HEK293 (cell line): ENCODE results near the gene DLG1.

Source experiments
- CTCF ChIA-PET: fragments of 350-600 bp; formaldehyde crosslinking; extraction: SDS; loops from one replicate; lab custom pipeline; 2021; ENCODE audit warnings: antibody characterized with exemption; lab: Yijun Ruan, JAX
- POLR2A ChIA-PET: fragments of 300-600 bp; formaldehyde crosslinking; extraction: SDS; loops from one replicate; lab custom pipeline; 2020; ENCODE audit warnings: antibody characterized with exemption, inconsistent platforms; lab: Yijun Ruan, JAX
- H3K27ac ChIP-seq: fragments of 200-500 bp; sonication (Bioruptor generic); 2 replicates; pipeline ENCODE4 v1.5.1; 2014; ENCODE audit warnings: low read depth, low read length, control low read depth, inconsistent platforms; ENCODE audit errors: extremely low read depth
- H3K36me3 ChIP-seq, 2 experiments: fragments of 200-500 bp in 1 of 2; sonication (Bioruptor generic) in 1 of 2; 1 replicate in 1 of 2; 2 replicates in 1 of 2; pipeline ENCODE4 v1.5.1; 2014 to 2017; ENCODE audit warnings: inconsistent platforms in 2 of 2, low read length in 2 of 2; ENCODE audit not compliant: control insufficient read depth in 2 of 2, insufficient read depth in 1 of 2
- H3K4me1 ChIP-seq: fragments of 200-500 bp; sonication (Bioruptor generic); 2 replicates; pipeline ENCODE4 v1.5.1; 2014; ENCODE audit warnings: mild to moderate bottlenecking, low read length, inconsistent platforms; ENCODE audit not compliant: control insufficient read depth, insufficient read depth
- H3K4me3 ChIP-seq: 2 replicates; pipeline ENCODE4 v1.5.1; 2011; ENCODE audit warnings: low read depth, mild to moderate bottlenecking, control low read depth, low read length, moderate library complexity
- H3K9me3 ChIP-seq: fragments of 200-500 bp; sonication (Bioruptor generic); 2 replicates; pipeline ENCODE4 v1.5.1; 2014; ENCODE audit warnings: low read depth, low read length, inconsistent platforms; ENCODE audit not compliant: control insufficient read depth, insufficient read depth
- ATF2 ChIP-seq: fragments of 450-650 bp; formaldehyde crosslinking; IDR thresholded peaks from 2 replicates; pipeline ENCODE4 v1.5.1; 2016; ENCODE audit warnings: missing biosample characterization, missing genetic modification characterization, low read depth
- EGR2 ChIP-seq: fragments of 450-650 bp; formaldehyde crosslinking; IDR thresholded peaks from 2 replicates; pipeline ENCODE4 v1.5.1; 2016; ENCODE audit warnings: low read depth, missing biosample characterization, missing genetic modification characterization
- GFI1B ChIP-seq: fragments of 450-650 bp; formaldehyde crosslinking; IDR thresholded peaks from 2 replicates; pipeline ENCODE4 v1.5.1; 2016; ENCODE audit warnings: missing biosample characterization, missing genetic modification characterization
- KLF16 ChIP-seq: fragments of 450-650 bp; formaldehyde crosslinking; IDR thresholded peaks from 2 replicates; pipeline ENCODE4 v1.5.1; 2017; ENCODE audit warnings: missing biosample characterization, missing genetic modification characterization
- KLF7 ChIP-seq: fragments of 450-650 bp; formaldehyde crosslinking; IDR thresholded peaks from 2 replicates; pipeline ENCODE4 v1.5.1; 2016; ENCODE audit warnings: missing biosample characterization, missing genetic modification characterization, borderline replicate concordance
- MEIS1 ChIP-seq: sonication (generic); formaldehyde crosslinking; IDR thresholded peaks from 2 replicates; pipeline ENCODE4 v1.8.1; 2022; ENCODE audit warnings: missing genetic modification reagents, mild to moderate bottlenecking, borderline replicate concordance
- MYNN ChIP-seq: fragments of 450-650 bp; formaldehyde crosslinking; IDR thresholded peaks from 2 replicates; pipeline ENCODE4 v1.5.1; 2016; ENCODE audit warnings: missing biosample characterization, missing genetic modification characterization, borderline replicate concordance
- SETDB1 ChIP-seq: IDR thresholded peaks from one replicate; pipeline ENCODE4 v1.6.1; 2017; ENCODE audit warnings: mild to moderate bottlenecking, low read length, moderate library complexity, mixed read lengths; ENCODE audit not compliant: insufficient read length
- TRIM28 ChIP-seq: IDR thresholded peaks from 2 replicates; pipeline ENCODE4 v1.6.1; 2011; ENCODE audit warnings: low read length, control low read depth, borderline replicate concordance
- YY1 ChIP-seq: fragments of 450-650 bp; formaldehyde crosslinking; IDR thresholded peaks from 2 replicates; pipeline ENCODE4 v1.5.1; 2018; ENCODE audit warnings: missing biosample characterization, missing genetic modification characterization
- ZFP3 ChIP-seq: fragments of 450-650 bp; formaldehyde crosslinking; IDR thresholded peaks from 2 replicates; pipeline ENCODE4 v1.5.1; 2016; ENCODE audit warnings: low read depth, missing biosample characterization, missing genetic modification characterization
- ZNF114 ChIP-seq: fragments of 450-650 bp; formaldehyde crosslinking; IDR thresholded peaks from 2 replicates; pipeline ENCODE4 v1.5.0; 2017; ENCODE audit warnings: missing biosample characterization, missing genetic modification characterization
- ZNF132 ChIP-seq: fragments of 450-650 bp; formaldehyde crosslinking; IDR thresholded peaks from 2 replicates; pipeline ENCODE4 v1.5.1; 2017; ENCODE audit warnings: missing biosample characterization, missing genetic modification characterization, borderline replicate concordance
- ZNF18 ChIP-seq: fragments of 450-650 bp; formaldehyde crosslinking; IDR thresholded peaks from 2 replicates; pipeline ENCODE4 v1.5.1; 2016; ENCODE audit warnings: missing biosample characterization, missing genetic modification characterization
- ZNF302 ChIP-seq: fragments of 450-650 bp; formaldehyde crosslinking; IDR thresholded peaks from 2 replicates; pipeline ENCODE4 v1.5.1; 2016; ENCODE audit warnings: missing biosample characterization, missing genetic modification characterization, low read depth
- ZNF549 ChIP-seq: fragments of 450-650 bp; IDR thresholded peaks from 2 replicates; pipeline ENCODE4 v1.5.1; 2018; ENCODE audit warnings: missing biosample characterization, missing genetic modification characterization, mild to moderate bottlenecking, inconsistent platforms, moderate library complexity
- ZNF600 ChIP-seq: fragments of 450-650 bp; formaldehyde crosslinking; IDR thresholded peaks from 2 replicates; pipeline ENCODE4 v1.5.1; 2016; ENCODE audit warnings: missing biosample characterization, missing genetic modification characterization
- ZNF645 ChIP-seq: fragments of 450-650 bp; formaldehyde crosslinking; IDR thresholded peaks from 2 replicates; pipeline ENCODE4; 2016; ENCODE audit warnings: missing biosample characterization, missing genetic modification characterization
- ZNF701 ChIP-seq: fragments of 450-650 bp; formaldehyde crosslinking; IDR thresholded peaks from 2 replicates; pipeline ENCODE4 v1.5.1; 2016; ENCODE audit warnings: missing biosample characterization, missing genetic modification characterization
- ZNF776 ChIP-seq: fragments of 450-650 bp; formaldehyde crosslinking; IDR thresholded peaks from 2 replicates; pipeline ENCODE4 v1.5.0; 2017; ENCODE audit warnings: missing biosample characterization, missing genetic modification characterization, borderline replicate concordance

The DLG1 gene

GRCh38 chr3:197050511-197050910 is 247.9 kb downstream of the DLG1 start:
- TF ChIP-seq ATF2 (tag by site-specific recombination): no peak
- TF ChIP-seq KLF7 (tag by site-specific recombination): no peak
- no peak for TF ChIP-seq KLF16 (tag by site-specific recombination)
- TF ChIP-seq ZFP3 (tag by site-specific recombination): no peak
- TF ChIP-seq ZNF302 (tag by site-specific recombination): no peak
- TF ChIP-seq YY1 (tag by site-specific recombination): no peak
- TF ChIP-seq SETDB1: no peak
- no peak for TF ChIP-seq TRIM28
- no peak for TF ChIP-seq MYNN (tag by site-specific recombination)
- no peak for TF ChIP-seq ZNF18 (tag by site-specific recombination)
- no peak for TF ChIP-seq GFI1B
- ChIA-PET POLR2A (interaction anchor here (0.6 kb wide), 1 partner anchor 330 kb away, joined by 3 read pairs; no protein-coding TSS in a partner anchor), CTCF (interaction anchor here (0.6 kb wide), 1 partner anchor 136 kb away, joined by 3 read pairs; no protein-coding TSS in a partner anchor)
- Histone ChIP-seq H3K4me1 (no peaks in the 10 kb centered on the region), H3K27ac (no peak overlapping the region), H3K36me3 (peaks cover 8 to 42% of the 10 kb centered on the region in 2 experiments), H3K9me3 (no peaks in the 10 kb centered on the region), H3K4me3 (no peak overlapping the region)

- Histone ChIP-seq H3K27ac (no peak overlapping the region), H3K4me1 (no peaks in the 10 kb centered on the region), H3K9me3 (no peaks in the 10 kb centered on the region), H3K36me3 (peaks cover 0 to 24% of the 10 kb centered on the region in 2 experiments; a peak in 2 of 3 replicates), H3K4me3 (no peak overlapping the region)
- CTCF ChIA-PET: no interaction called here
- no peak for TF ChIP-seq ZNF549 (tag by site-specific recombination)
- no peak for TF ChIP-seq ZNF114 (tag by site-specific recombination)
- no peak for TF ChIP-seq ZNF18 (tag by site-specific recombination)
- TF ChIP-seq ZNF776 (tag by site-specific recombination): no peak
- no peak for TF ChIP-seq ZNF600
- TF ChIP-seq ZNF701 (tag by site-specific recombination): no peak
- no peak for TF ChIP-seq ZNF645 (tag by site-specific recombination)
- no peak for TF ChIP-seq ZNF132 (tag by site-specific recombination)
- TF ChIP-seq EGR2 (tag by site-specific recombination): no peak
- TF ChIP-seq MEIS1 (CRISPR knock-in tag): no peak
- POLR2A ChIA-PET: no interaction called here
Measured at GRCh38 chr3:197042539-197042938, 255.9 kb downstream of the DLG1 start.
